Measurements from ENCODE around the gene PRTG. TPM values are rescaled to one million over a fixed set of nuclear protein-coding genes. Genes with fewer than 3 reads are reported as not detected.
A peak's percentile ranks its signal among the peaks of the same experiment; 100 is the strongest.

The PRTG gene
- total RNA-seq, 1 donor: 0.45 TPM

GRCh38 chr15:55685286-55685685 lies 57.7 kb downstream of the PRTG start:
- DNase-seq (ENCODE audit: low read depth): peak; percentile 75
- no peak overlapping the region for H3K4me3 ChIP-seq (ENCODE audit: low read depth, low read length)
- TF ChIP-seq CTCF (IDR thresholded peaks at IDR 0.05; ENCODE audit: insufficient read depth, low read length): no peak

- no peak for TF ChIP-seq CTCF (IDR thresholded peaks at IDR 0.05; ENCODE audit: insufficient read depth, low read length)
- peak; percentile 90 for DNase-seq (ENCODE audit: low read depth)
- no peak overlapping the region for H3K4me3 ChIP-seq (ENCODE audit: low read depth, low read length)
These were observed 59.6 kb downstream of the PRTG start for GRCh38 chr15:55683376-55683775.

GRCh38 chr15:55681631-55682030 lies 61.3 kb downstream of the PRTG start:
- TF ChIP-seq CTCF (IDR thresholded peaks at IDR 0.05; ENCODE audit: insufficient read depth, low read length): no peak
- DNase-seq (ENCODE audit: low read depth): no peak
- no peak overlapping the region for H3K4me3 ChIP-seq (ENCODE audit: low read depth, low read length)

- no peak for DNase-seq (ENCODE audit: low read depth)
- TF ChIP-seq CTCF (IDR thresholded peaks at IDR 0.05; ENCODE audit: insufficient read depth, low read length): no peak
- no peak overlapping the region for H3K4me3 ChIP-seq (ENCODE audit: low read depth, low read length)
These were observed 66.4 kb downstream of the PRTG start for GRCh38 chr15:55676507-55676906.

GRCh38 chr15:55673287-55673686 lies 69.7 kb downstream of the PRTG start:
- no peak for DNase-seq (ENCODE audit: low read depth)
- no peak for TF ChIP-seq CTCF (IDR thresholded peaks at IDR 0.05; ENCODE audit: insufficient read depth, low read length)
- no peak overlapping the region for H3K4me3 ChIP-seq (ENCODE audit: low read depth, low read length)

- DNase-seq (ENCODE audit: low read depth): no peak
- no peak overlapping the region for H3K4me3 ChIP-seq (ENCODE audit: low read depth, low read length)
- TF ChIP-seq CTCF (IDR thresholded peaks at IDR 0.05; ENCODE audit: insufficient read depth, low read length): no peak
These were observed 73.7 kb downstream of the PRTG start for GRCh38 chr15:55669270-55669669.

- no peak for DNase-seq (ENCODE audit: low read depth)
- H3K4me3 ChIP-seq (ENCODE audit: low read depth, low read length): no peak overlapping the region
- TF ChIP-seq CTCF (IDR thresholded peaks at IDR 0.05; ENCODE audit: insufficient read depth, low read length): no peak
These were observed 77.2 kb downstream of the PRTG start for GRCh38 chr15:55665605-55666227.

Measured in fibroblast of the aortic adventitia (primary cell).